Caco-2 (cell line): ENCODE data around the gene SERINC2. TPM values are rescaled to one million over a fixed set of nuclear protein-coding genes. Genes with fewer than 3 reads are reported as not detected.

Experiments
- Bru-seq: library from RNA; stranded (reverse); fragments of 400-500 nt; gene quantifications from one replicate; lab custom pipeline; 2021; lab: Mats Ljungman, UMichigan
- BruChase-seq, 2 experiments: library from RNA; stranded (reverse); fragments of 400-500 nt; gene quantifications; one replicate each; lab custom pipeline; 2021; lab: Mats Ljungman, UMichigan
- BruUV-seq: library from RNA; stranded (reverse); fragments of 400-500 nt; replicated peaks from 2 replicates; lab custom pipeline; 2021; lab: Mats Ljungman, UMichigan
- CTCF ChIA-PET: fragments of 300-600 bp; sonication (Branson Sonifier 250); formaldehyde crosslinking; loops from one replicate; lab custom pipeline; 2022; ENCODE audit warnings: antibody characterized with exemption; lab: Charles Lee
- POLR2A ChIA-PET: fragments of 300-600 bp; sonication (Branson Sonifier 250); formaldehyde crosslinking; loops from one replicate; lab custom pipeline; 2022; ENCODE audit warnings: antibody characterized with exemption; lab: Charles Lee
- DNase-seq, 2 experiments: peaks; one replicate each; pipeline versions ENCODE4 v3.0.0 to v3.0.0-alpha.2; 2020 to 2022
- H3K27me3 ChIP-seq: replicated peaks from 2 replicates; pipeline ENCODE4 v1.6.0; 2011; ENCODE audit warnings: low read length; ENCODE audit not compliant: control insufficient read depth, insufficient read depth
- H3K36me3 ChIP-seq: 2 replicates; pipeline ENCODE4 v1.5.1; 2011; ENCODE audit warnings: low read length; ENCODE audit not compliant: control insufficient read depth, insufficient read depth
- H3K4me1 ChIP-seq: fragments of 250-450 bp; sonication (Bioruptor Pico); 2 replicates; pipeline ENCODE4 v1.5.1; 2020; ENCODE audit warnings: mild to moderate bottlenecking
- H3K4me3 ChIP-seq: 2 replicates; pipeline ENCODE4 v1.5.1; 2011; ENCODE audit warnings: low read depth, mild to moderate bottlenecking, control low read depth, low read length
- H3K9me3 ChIP-seq: fragments of 250-450 bp; sonication (Bioruptor Pico); 2 replicates; pipeline ENCODE4 v1.5.1; 2020; ENCODE audit warnings: mild to moderate bottlenecking, moderate library complexity
- H3K27ac Mint-ChIP-seq: one replicate; pipeline ENCODE4 v1.8.0; 2022; ENCODE audit warnings: mixed read lengths; ENCODE audit not compliant: unreplicated experiment
- H3K27me3 Mint-ChIP-seq: one replicate; pipeline ENCODE4 v1.8.0; 2022; ENCODE audit warnings: mixed read lengths; ENCODE audit not compliant: insufficient read depth, unreplicated experiment
- H3K36me3 Mint-ChIP-seq: one replicate; pipeline ENCODE4 v1.8.0; 2022; ENCODE audit warnings: mild to moderate bottlenecking, mixed read lengths; ENCODE audit not compliant: insufficient read depth, unreplicated experiment
- H3K4me1 Mint-ChIP-seq: one replicate; pipeline ENCODE4 v1.8.0; 2022; ENCODE audit warnings: low read depth, mixed read lengths; ENCODE audit not compliant: unreplicated experiment
- H3K4me3 Mint-ChIP-seq: one replicate; pipeline ENCODE4 v1.8.0; 2022; ENCODE audit warnings: mild to moderate bottlenecking, moderate library complexity, mixed read lengths; ENCODE audit not compliant: unreplicated experiment
- H3K9me3 Mint-ChIP-seq: one replicate; pipeline ENCODE4 v1.8.0; 2022; ENCODE audit warnings: mixed read lengths; ENCODE audit not compliant: unreplicated experiment
- intact Hi-C: fragments of 100-400 bp; cut with micrococcal nuclease; formaldehyde crosslinking; loops from one replicate; pipeline ENCODE4 v1.10.0; 2022; ENCODE audit not compliant: unreplicated experiment
- long read RNA-seq: library from polyadenylated mRNA; stranded (forward); transcript quantifications from one replicate; pipeline ENCODE4 v2.0.0, GENCODE V29; 2022
- total RNA-seq: library from RNA; stranded (reverse); gene quantifications from 2 replicates; pipeline ENCODE4 v1.2.3, GENCODE V29; 2022
- TF ChIP-seq, protein P1 (sequence below), 2 experiments: fragments of 200-600 bp in 1 of 2; IDR thresholded peaks; 1 replicate in 1 of 2; 2 replicates in 1 of 2; pipeline versions ENCODE4 v1.5.1 to v1.8.0; 2011 to 2022; ENCODE audit warnings: antibody characterized with exemption in 1 of 2, control low read depth in 1 of 2, inconsistent platforms in 1 of 2, low read depth in 1 of 2, low read length in 1 of 2, mild to moderate bottlenecking in 1 of 2, moderate library complexity in 1 of 2; ENCODE audit not compliant: insufficient read depth in 1 of 2, severe bottlenecking in 1 of 2, unreplicated experiment in 1 of 2

Gene SERINC2
- 29.5 and 30.0 TPM in 2 replicates for total RNA-seq
- Bru-seq, nascent RNA = percentile 58 among the genes with signal in this experiment
- BruChase-seq, experiment 1, labeled RNA remaining after a 2-hour chase = percentile 68 among the genes with signal in this experiment
- percentile 67 among the genes with signal in this experiment for BruChase-seq, experiment 2, labeled RNA remaining after a 6-hour chase
- long read RNA-seq, transcript SERINC2-201 (10 exons, 1,997 nt) = major isoform, 42 of 55 reads
- long read RNA-seq, partial matches to known transcripts = 6 of 55 reads
- long read RNA-seq, other reads (novel, unspliced or antisense) = 7 of 55 reads

DNA sequence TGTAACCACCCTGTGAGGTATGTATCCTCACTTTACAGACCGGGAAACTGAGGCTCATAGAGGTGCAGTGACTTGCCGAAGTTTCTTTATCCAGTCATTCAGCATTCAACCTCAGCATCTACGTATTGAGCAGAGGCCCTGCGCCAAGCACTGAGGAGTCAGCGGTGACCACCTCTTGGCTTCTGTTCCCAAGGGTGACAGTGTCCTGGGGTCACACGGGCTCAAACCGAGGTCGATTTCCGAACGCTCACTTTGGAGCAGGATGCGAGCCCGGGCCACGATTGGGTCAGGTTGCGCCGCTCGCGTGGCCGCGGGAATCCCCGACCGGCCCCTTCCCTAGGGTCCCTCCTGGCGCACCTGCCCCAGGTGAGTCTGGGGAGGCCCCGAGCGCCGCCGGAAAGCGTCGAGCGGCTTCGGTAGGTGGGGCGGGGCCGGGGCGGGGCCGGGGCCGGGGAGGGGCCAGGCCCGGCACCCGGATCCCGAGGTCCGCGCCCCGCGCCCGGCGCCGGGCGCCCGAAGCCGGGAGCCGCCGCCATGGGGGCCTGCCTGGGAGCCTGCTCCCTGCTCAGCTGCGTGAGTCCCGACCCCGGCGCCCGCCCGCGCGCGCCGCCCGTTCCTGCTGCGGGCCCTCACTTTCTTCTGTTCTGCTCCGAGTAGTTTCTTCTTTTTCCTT, at the start of gene SERINC2:
Gene SERINC2, plus strand, starts transcription at position 482 of the 673 bp plus-strand sequence. Its CDS starts 53 bp downstream, at position 535.
- H3K4me3 Mint-ChIP-seq = peak within 1 kb of the TSS; percentile 98
- no peaks in the 10 kb centered on the region for H3K9me3 Mint-ChIP-seq
- Histone ChIP-seq H3K4me1 (peaks cover 6% of the 10 kb centered on the region; the same call in 1 of the 2 replicates), H3K9me3 (no peaks in the 10 kb centered on the region), H3K4me3 (peak within 1 kb of the TSS; percentile 73), H3K27me3 (no peaks in the 10 kb centered on the region), H3K36me3 (no peaks in the 10 kb centered on the region)
- intact Hi-C loops = no loop called here
- ChIA-PET CTCF (interaction anchor here (0.6 kb wide), 1 partner anchor 136 kb away, joined by 4 read pairs; no protein-coding TSS in a partner anchor), POLR2A (interaction anchor here (1.3 kb wide), 1 partner anchor 39 kb away, joined by 4 read pairs; no protein-coding TSS in a partner anchor)
- peaks cover 7% of the 10 kb centered on the region for H3K4me1 Mint-ChIP-seq
- no TSS peak for BruUV-seq
- no peaks in the 10 kb centered on the region for H3K27me3 Mint-ChIP-seq
- TF ChIP-seq, protein P1, sequence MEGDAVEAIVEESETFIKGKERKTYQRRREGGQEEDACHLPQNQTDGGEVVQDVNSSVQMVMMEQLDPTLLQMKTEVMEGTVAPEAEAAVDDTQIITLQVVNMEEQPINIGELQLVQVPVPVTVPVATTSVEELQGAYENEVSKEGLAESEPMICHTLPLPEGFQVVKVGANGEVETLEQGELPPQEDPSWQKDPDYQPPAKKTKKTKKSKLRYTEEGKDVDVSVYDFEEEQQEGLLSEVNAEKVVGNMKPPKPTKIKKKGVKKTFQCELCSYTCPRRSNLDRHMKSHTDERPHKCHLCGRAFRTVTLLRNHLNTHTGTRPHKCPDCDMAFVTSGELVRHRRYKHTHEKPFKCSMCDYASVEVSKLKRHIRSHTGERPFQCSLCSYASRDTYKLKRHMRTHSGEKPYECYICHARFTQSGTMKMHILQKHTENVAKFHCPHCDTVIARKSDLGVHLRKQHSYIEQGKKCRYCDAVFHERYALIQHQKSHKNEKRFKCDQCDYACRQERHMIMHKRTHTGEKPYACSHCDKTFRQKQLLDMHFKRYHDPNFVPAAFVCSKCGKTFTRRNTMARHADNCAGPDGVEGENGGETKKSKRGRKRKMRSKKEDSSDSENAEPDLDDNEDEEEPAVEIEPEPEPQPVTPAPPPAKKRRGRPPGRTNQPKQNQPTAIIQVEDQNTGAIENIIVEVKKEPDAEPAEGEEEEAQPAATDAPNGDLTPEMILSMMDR (IDR thresholded peaks at IDR 0.05; ENCODE audit: insufficient read depth in 1 of 2, low read depth in 1 of 2, low read length in 1 of 2, severe bottlenecking in 1 of 2, unreplicated experiment in 1 of 2) = no peak
- peak within 1 kb of the TSS; percentile 79 for H3K27ac Mint-ChIP-seq
- H3K36me3 Mint-ChIP-seq = no peaks in the 10 kb centered on the region
- peak in 1 of 2 experiments; percentile 67 for DNase-seq

DNA sequence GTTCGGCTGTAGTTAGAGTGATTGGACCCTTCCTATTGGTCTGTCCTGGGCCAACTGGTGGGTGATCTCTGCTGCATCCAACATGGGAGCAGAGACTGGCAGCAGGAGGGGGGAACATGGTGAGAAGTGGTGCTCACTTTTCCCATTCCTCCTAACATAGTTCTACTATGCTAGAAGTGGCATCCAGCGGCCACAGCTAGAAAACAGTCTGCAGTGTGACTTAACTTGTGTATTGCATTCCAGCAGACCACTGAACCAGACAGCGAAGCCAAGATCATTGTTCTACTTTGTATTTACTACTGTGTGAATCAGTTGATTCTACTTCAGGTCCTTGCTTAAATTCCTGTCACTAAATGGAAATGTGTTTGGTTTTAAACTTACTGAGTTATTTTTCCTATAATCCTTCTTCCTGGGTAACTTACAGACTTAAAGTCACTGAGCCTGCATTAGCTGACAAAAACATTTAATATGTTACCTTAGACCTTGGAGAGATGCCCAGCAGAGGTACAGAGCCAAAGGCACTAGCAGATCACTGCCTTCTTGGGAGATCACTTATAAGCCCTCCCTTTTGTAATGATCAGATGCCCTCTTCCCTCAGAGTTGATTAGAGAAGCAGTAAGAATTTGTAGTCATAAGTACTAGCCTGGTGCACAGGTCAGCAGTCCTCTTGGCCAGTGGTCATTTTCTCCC, 48.3 kb upstream of the SERINC2 start:
- Histone ChIP-seq H3K36me3 (no peaks in the 10 kb centered on the region), H3K4me3 (no peak overlapping the region), H3K27me3 (no peaks in the 10 kb centered on the region), H3K9me3 (no peaks in the 10 kb centered on the region), H3K4me1 (no peaks in the 10 kb centered on the region)
- no peaks in the 10 kb centered on the region for H3K27me3 Mint-ChIP-seq
- intact Hi-C loops = no loop called here
- H3K27ac Mint-ChIP-seq = no peak overlapping the region
- POLR2A ChIA-PET = no interaction called here
- H3K9me3 Mint-ChIP-seq = no peaks in the 10 kb centered on the region
- CTCF ChIA-PET = no interaction called here
- peaks cover 6% of the 10 kb centered on the region for H3K4me1 Mint-ChIP-seq
- no peak overlapping the region for H3K4me3 Mint-ChIP-seq
- BruUV-seq = no TSS peak
- TF ChIP-seq, protein P1 (IDR thresholded peaks at IDR 0.05; ENCODE audit: insufficient read depth in 1 of 2, low read depth in 1 of 2, low read length in 1 of 2, severe bottlenecking in 1 of 2, unreplicated experiment in 1 of 2) = no peak
- DNase-seq = no peak
- peaks cover 6% of the 10 kb centered on the region for H3K36me3 Mint-ChIP-seq

DNA sequence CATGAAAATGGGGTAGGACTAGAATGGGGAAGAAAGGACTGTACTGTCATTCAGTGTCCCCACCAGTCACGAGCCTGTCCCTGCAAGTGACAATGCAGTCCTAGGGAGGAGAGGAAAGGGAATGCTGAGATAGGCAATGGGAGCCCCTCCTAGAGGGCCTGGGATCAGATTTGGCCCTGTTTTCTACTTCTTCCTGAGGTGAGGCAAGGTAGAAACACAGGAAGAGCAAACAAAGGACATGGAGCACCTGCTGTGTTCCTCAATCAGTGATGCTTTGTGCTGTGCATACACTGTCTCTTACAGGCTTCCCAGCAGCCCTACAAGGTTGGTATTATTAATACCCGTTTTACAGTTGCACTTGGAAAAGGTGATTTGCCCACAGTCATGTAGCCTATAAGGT, 46.2 kb upstream of the SERINC2 start:
- H3K27me3 Mint-ChIP-seq = no peaks in the 10 kb centered on the region
- H3K4me3 Mint-ChIP-seq = no peak overlapping the region
- ChIA-PET POLR2A (no interaction called here), CTCF (no interaction called here)
- H3K36me3 Mint-ChIP-seq = peaks cover 6% of the 10 kb centered on the region
- H3K36me3 ChIP-seq = no peaks in the 10 kb centered on the region
- H3K27me3 ChIP-seq = no peaks in the 10 kb centered on the region
- no peak overlapping the region for H3K4me3 ChIP-seq
- DNase-seq = no peak
- peaks cover 9% of the 10 kb centered on the region for H3K4me1 ChIP-seq
- peaks cover 14% of the 10 kb centered on the region for H3K4me1 Mint-ChIP-seq
- TF ChIP-seq, protein P1 (IDR thresholded peaks at IDR 0.05; ENCODE audit: insufficient read depth in 1 of 2, low read depth in 1 of 2, low read length in 1 of 2, severe bottlenecking in 1 of 2, unreplicated experiment in 1 of 2) = no peak
- intact Hi-C loops = no loop called here
- H3K9me3 ChIP-seq = no peaks in the 10 kb centered on the region
- BruUV-seq = no TSS peak
- no peak overlapping the region for H3K27ac Mint-ChIP-seq
- H3K9me3 Mint-ChIP-seq = no peaks in the 10 kb centered on the region
